GM23338 (cell line): ENCODE measurements around the gene MRRF.

Experiments used
- CTCF ChIP-seq, 2 experiments: fragments of 200-600 bp in 1 of 2; sonication (generic) in 1 of 2; conservative IDR thresholded peaks; 2 replicates each; pipeline versions ENCODE4 v1.5.1 to v1.6.1; 2016 to 2017; ENCODE audit warnings: antibody characterized with exemption in 2 of 2, low read depth in 2 of 2, mild to moderate bottlenecking in 2 of 2, moderate library complexity in 1 of 2
- EZH2 ChIP-seq: fragments of 200-600 bp; sonication (generic); IDR thresholded peaks from one replicate; pipeline ENCODE4 v1.8.0; 2017; ENCODE audit warnings: antibody characterized with exemption, mild to moderate bottlenecking, low read depth; ENCODE audit not compliant: unreplicated experiment
- EZH2phosphoT487 ChIP-seq: fragments of 200-600 bp; sonication (generic); IDR thresholded peaks from one replicate; pipeline ENCODE4 v1.8.1; 2018; ENCODE audit warnings: antibody characterized with exemption; ENCODE audit not compliant: unreplicated experiment
- JUNB ChIP-seq: IDR thresholded peaks from one replicate; pipeline ENCODE4 v1.6.1; 2016; ENCODE audit warnings: antibody characterized with exemption; ENCODE audit not compliant: unreplicated experiment
- POLR2AphosphoS5 ChIP-seq: IDR thresholded peaks from 2 replicates; pipeline ENCODE4 v1.6.1; 2016; ENCODE audit warnings: antibody characterized with exemption, low read depth
- REST ChIP-seq: IDR thresholded peaks from one replicate; pipeline ENCODE4 v1.6.1; 2018; ENCODE audit warnings: antibody characterized with exemption; ENCODE audit not compliant: unreplicated experiment

- TF ChIP-seq REST = no peak
- TF ChIP-seq EZH2phosphoT487 = no peak
- no peak for TF ChIP-seq POLR2AphosphoS5
- no peak for TF ChIP-seq CTCF (conservative IDR thresholded peaks at IDR 0.05; ENCODE audit: low read depth in 2 of 2)
- no peak for TF ChIP-seq EZH2
- TF ChIP-seq JUNB = no peak
Measured at GRCh38 chr9:122294531-122294930, 29.8 kb downstream of the MRRF start.
